ENCODE results near the gene PPTC7. TPM values are rescaled to one million over a fixed set of nuclear protein-coding genes. Genes with fewer than 3 reads are reported as not detected.
"Not testable (repeated sequence)": the region's sequence is repeated elsewhere in the genome, so short reads cannot be mapped to it uniquely, and the experiment has no call there.

PPTC7 gene
- total RNA-seq, 1 experiment from 2014 or later: 27.8 TPM

DNA sequence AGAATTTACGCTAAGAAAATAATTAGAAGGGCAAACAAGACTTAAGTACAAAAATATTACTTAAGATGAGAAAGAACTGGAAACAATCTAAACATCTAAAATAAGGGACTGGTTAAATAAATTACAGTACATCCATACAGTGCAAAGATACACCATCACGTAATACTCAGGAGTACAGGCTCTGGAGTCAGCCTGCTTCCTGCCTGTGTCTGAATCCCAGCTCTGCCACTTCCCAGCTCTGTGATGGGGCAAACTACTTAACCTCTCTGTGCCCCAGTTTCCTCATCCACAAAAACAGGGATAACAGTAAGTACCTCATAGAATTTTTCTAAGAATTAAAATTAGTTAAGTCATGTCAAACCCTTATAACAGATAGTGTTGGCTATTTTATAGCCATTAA, 36.0 kb downstream of the PPTC7 start:
- TF ChIP-seq, protein P1, sequence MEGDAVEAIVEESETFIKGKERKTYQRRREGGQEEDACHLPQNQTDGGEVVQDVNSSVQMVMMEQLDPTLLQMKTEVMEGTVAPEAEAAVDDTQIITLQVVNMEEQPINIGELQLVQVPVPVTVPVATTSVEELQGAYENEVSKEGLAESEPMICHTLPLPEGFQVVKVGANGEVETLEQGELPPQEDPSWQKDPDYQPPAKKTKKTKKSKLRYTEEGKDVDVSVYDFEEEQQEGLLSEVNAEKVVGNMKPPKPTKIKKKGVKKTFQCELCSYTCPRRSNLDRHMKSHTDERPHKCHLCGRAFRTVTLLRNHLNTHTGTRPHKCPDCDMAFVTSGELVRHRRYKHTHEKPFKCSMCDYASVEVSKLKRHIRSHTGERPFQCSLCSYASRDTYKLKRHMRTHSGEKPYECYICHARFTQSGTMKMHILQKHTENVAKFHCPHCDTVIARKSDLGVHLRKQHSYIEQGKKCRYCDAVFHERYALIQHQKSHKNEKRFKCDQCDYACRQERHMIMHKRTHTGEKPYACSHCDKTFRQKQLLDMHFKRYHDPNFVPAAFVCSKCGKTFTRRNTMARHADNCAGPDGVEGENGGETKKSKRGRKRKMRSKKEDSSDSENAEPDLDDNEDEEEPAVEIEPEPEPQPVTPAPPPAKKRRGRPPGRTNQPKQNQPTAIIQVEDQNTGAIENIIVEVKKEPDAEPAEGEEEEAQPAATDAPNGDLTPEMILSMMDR (IDR thresholded peaks at IDR 0.05; ENCODE audit: unreplicated experiment): no peak
- Mint-ChIP-seq H3K36me3 (ENCODE audit: insufficient read depth, unreplicated experiment) (peaks cover 24% of the 10 kb centered on the region), H3K27me3 (ENCODE audit: unreplicated experiment) (no peaks in the 10 kb centered on the region), H3K4me3 (ENCODE audit: low read depth, unreplicated experiment) (no peak overlapping the region), H3K27ac (ENCODE audit: unreplicated experiment) (no peak overlapping the region), H3K4me1 (ENCODE audit: low read depth, unreplicated experiment) (peaks cover 7% of the 10 kb centered on the region), H3K9me3 (ENCODE audit: low read depth, unreplicated experiment) (no peaks in the 10 kb centered on the region)
- CTCF ChIA-PET: interaction anchor here (0.7 kb wide), 1 partner anchor 53 kb away, joined by 3 read pairs; no protein-coding TSS in a partner anchor
- intact Hi-C loops (cut with micrococcal nuclease; ENCODE audit: unreplicated experiment): no loop called here
- BruUV-seq (replicated peaks): no TSS peak
- no peak for DNase-seq

DNA sequence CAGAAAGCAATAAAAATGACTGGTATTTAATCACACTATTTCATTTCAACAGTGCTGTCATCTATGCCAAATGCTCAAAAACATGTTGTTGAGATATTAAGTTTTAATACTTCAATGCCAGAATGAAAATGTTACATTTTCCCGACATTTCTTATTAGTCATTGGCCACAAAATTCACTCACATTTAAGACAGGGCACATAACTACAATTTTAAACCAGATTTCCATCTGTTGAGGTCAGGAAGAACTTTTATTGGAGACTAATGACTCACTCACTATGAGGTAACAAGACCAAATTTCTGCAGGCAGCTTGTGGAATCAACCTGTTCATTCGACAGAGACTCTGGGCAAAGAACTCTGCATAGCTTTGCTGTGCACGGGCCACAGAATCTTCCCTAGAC, 36.8 kb downstream of the PPTC7 start:
- H3K4me1 Mint-ChIP-seq (ENCODE audit: low read depth, unreplicated experiment): peaks cover 7% of the 10 kb centered on the region

DNA sequence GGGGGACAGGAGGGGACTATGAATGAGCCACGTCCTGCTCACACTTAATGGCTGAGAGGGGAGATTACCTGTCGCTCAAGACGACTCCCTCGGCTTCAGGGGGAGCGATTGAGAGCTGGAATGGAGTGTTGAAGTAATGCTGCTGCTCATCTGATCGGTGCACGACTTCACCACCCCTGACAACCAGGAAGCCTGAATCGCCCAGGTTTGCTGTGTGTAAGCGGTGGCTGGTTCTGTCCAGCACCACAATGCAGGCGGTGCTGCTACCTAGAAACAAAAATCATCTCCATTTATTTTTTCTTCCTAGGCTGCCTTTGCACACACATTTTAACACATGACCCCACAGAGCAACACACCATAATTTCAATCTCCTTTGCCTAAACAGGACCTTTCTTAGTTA, 37.3 kb downstream of the PPTC7 start:
- intact Hi-C loops (cut with micrococcal nuclease; ENCODE audit: unreplicated experiment): no loop called here
- no peak overlapping the region for H3K4me3 Mint-ChIP-seq (ENCODE audit: low read depth, unreplicated experiment)
- TF ChIP-seq, protein P1 (IDR thresholded peaks at IDR 0.05; ENCODE audit: unreplicated experiment): no peak
- DNase-seq: no peak
- no TSS peak for BruUV-seq (replicated peaks)
- H3K36me3 Mint-ChIP-seq (ENCODE audit: insufficient read depth, unreplicated experiment): peaks cover 27% of the 10 kb centered on the region
- no peaks in the 10 kb centered on the region for H3K9me3 Mint-ChIP-seq (ENCODE audit: low read depth, unreplicated experiment)
- CTCF ChIA-PET: interaction anchor here (0.6 kb wide), 1 partner anchor 33 kb away, joined by 3 read pairs; no protein-coding TSS in a partner anchor
- peak overlapping the region; percentile 38 for H3K27ac Mint-ChIP-seq (ENCODE audit: unreplicated experiment)
- peaks cover 7% of the 10 kb centered on the region for H3K4me1 Mint-ChIP-seq (ENCODE audit: low read depth, unreplicated experiment)
- H3K27me3 Mint-ChIP-seq (ENCODE audit: unreplicated experiment): no peaks in the 10 kb centered on the region

More for the DNA sequence above, 36.8 kb downstream of the PPTC7 start:
- TF ChIP-seq, protein P1 (IDR thresholded peaks at IDR 0.05; ENCODE audit: unreplicated experiment): no peak
- peaks cover 24% of the 10 kb centered on the region for H3K36me3 Mint-ChIP-seq (ENCODE audit: insufficient read depth, unreplicated experiment)
- H3K27me3 Mint-ChIP-seq (ENCODE audit: unreplicated experiment): no peaks in the 10 kb centered on the region
- CTCF ChIA-PET: no interaction called here
- intact Hi-C loops (cut with micrococcal nuclease; ENCODE audit: unreplicated experiment): no loop called here
- H3K4me3 Mint-ChIP-seq (ENCODE audit: low read depth, unreplicated experiment): no peak overlapping the region
- no TSS peak for BruUV-seq (replicated peaks)
- H3K27ac Mint-ChIP-seq (ENCODE audit: unreplicated experiment): peak overlapping the region; percentile 38
- no peaks in the 10 kb centered on the region for H3K9me3 Mint-ChIP-seq (ENCODE audit: low read depth, unreplicated experiment)
- no peak for DNase-seq

GRCh38 chr12:110545259-110545658, 37.9 kb downstream of the PPTC7 start:
- H3K9me3 Mint-ChIP-seq (ENCODE audit: low read depth, unreplicated experiment); intact Hi-C loops (cut with micrococcal nuclease; ENCODE audit: unreplicated experiment); H3K4me1 Mint-ChIP-seq (ENCODE audit: low read depth, unreplicated experiment); BruUV-seq (replicated peaks); DNase-seq; H3K27me3 Mint-ChIP-seq (ENCODE audit: unreplicated experiment); H3K27ac Mint-ChIP-seq (ENCODE audit: unreplicated experiment); H3K4me3 Mint-ChIP-seq (ENCODE audit: low read depth, unreplicated experiment): not testable (repeated sequence)
- peaks cover 30% of the 10 kb centered on the region for H3K36me3 Mint-ChIP-seq (ENCODE audit: insufficient read depth, unreplicated experiment)
- CTCF ChIA-PET: interaction anchor here (0.6 kb wide), 1 partner anchor 34 kb away, joined by 3 read pairs; no protein-coding TSS in a partner anchor

GRCh38 chr12:110543965-110544364, 39.2 kb downstream of the PPTC7 start:
- no peak overlapping the region for H3K27ac Mint-ChIP-seq (ENCODE audit: unreplicated experiment)
- peaks cover 41% of the 10 kb centered on the region for H3K36me3 Mint-ChIP-seq (ENCODE audit: insufficient read depth, unreplicated experiment)
- CTCF ChIA-PET: interaction anchor here (0.6 kb wide), 1 partner anchor 51 kb away, joined by 3 read pairs; no protein-coding TSS in a partner anchor
- H3K4me1 Mint-ChIP-seq (ENCODE audit: low read depth, unreplicated experiment): peaks cover 11% of the 10 kb centered on the region
- TF ChIP-seq, protein P1 (IDR thresholded peaks at IDR 0.05; ENCODE audit: unreplicated experiment): no peak
- no peaks in the 10 kb centered on the region for H3K9me3 Mint-ChIP-seq (ENCODE audit: low read depth, unreplicated experiment)
- H3K4me3 Mint-ChIP-seq (ENCODE audit: low read depth, unreplicated experiment): no peak overlapping the region
- H3K27me3 Mint-ChIP-seq (ENCODE audit: unreplicated experiment): no peaks in the 10 kb centered on the region
- no peak for DNase-seq
- TSS peak; percentile 6 for BruUV-seq (replicated peaks)
- intact Hi-C loops (cut with micrococcal nuclease; ENCODE audit: unreplicated experiment): no loop called here
